Liver (tissue), 9 donors: ENCODE results near the gene EID2B. TPM values are rescaled to one million over a fixed set of nuclear protein-coding genes. Genes with fewer than 3 reads are reported as not detected.

Experiments used
- DNase-seq: peaks from one replicate; pipeline ENCODE4 v3.0.0-alpha.2; 2017; ENCODE audit warnings: low spot score
- H3K27ac ChIP-seq, 2 donors: one replicate each; pipeline ENCODE4 v1.7.0; 2013; ENCODE audit warnings: inconsistent platforms in 2 of 2, low read length in 2 of 2, control low read depth in 1 of 2, low read depth in 1 of 2, mild to moderate bottlenecking in 1 of 2
- H3K27me3 ChIP-seq, 4 donors: one replicate each; pipeline versions ENCODE4 v1.6.1 to v1.7.0; 2013; ENCODE audit warnings: low read length in 3 of 4, inconsistent platforms in 1 of 4, mild to moderate bottlenecking in 1 of 4, moderate library complexity in 1 of 4; ENCODE audit not compliant: control insufficient read depth in 4 of 4, insufficient read depth in 4 of 4
- H3K36me3 ChIP-seq, 4 donors: one replicate each; pipeline versions ENCODE4 v1.6.1 to v1.7.0; 2013; ENCODE audit warnings: low read length in 3 of 4, mild to moderate bottlenecking in 3 of 4, low read depth in 1 of 4, moderate library complexity in 1 of 4; ENCODE audit not compliant: control insufficient read depth in 4 of 4, insufficient read depth in 3 of 4
- H3K4me1 ChIP-seq, 4 donors: one replicate each; pipeline versions ENCODE4 v1.6.1 to v1.7.0; 2013; ENCODE audit warnings: low read length in 3 of 4, mild to moderate bottlenecking in 3 of 4, moderate library complexity in 1 of 4; ENCODE audit not compliant: control insufficient read depth in 4 of 4, insufficient read depth in 4 of 4
- H3K4me3 ChIP-seq, 3 donors: one replicate each; pipeline versions ENCODE4 v1.6.1 to v1.7.0; 2013; ENCODE audit warnings: low read length in 3 of 3, control low read depth in 1 of 3, low read depth in 1 of 3, mild to moderate bottlenecking in 1 of 3
- H3K9ac ChIP-seq, 2 donors: one replicate each; pipeline ENCODE4 v1.7.0; 2013; ENCODE audit warnings: low read length in 2 of 2, mild to moderate bottlenecking in 2 of 2, moderate library complexity in 2 of 2, control low read depth in 1 of 2, low read depth in 1 of 2
- H3K9me3 ChIP-seq, 4 donors: one replicate each; pipeline versions ENCODE4 v1.6.1 to v1.7.0; 2013; ENCODE audit warnings: low read length in 3 of 4; ENCODE audit not compliant: control insufficient read depth in 4 of 4
- ATF3 ChIP-seq: IDR thresholded peaks from 2 replicates; pipeline ENCODE4 v1.6.1; 2016; ENCODE audit warnings: antibody characterized with exemption
- CTCF ChIP-seq: fragments of 150-350 bp; IDR thresholded peaks from 2 replicates; pipeline ENCODE4 v1.5.1; 2017; ENCODE audit warnings: improper control_type of control experiment, low read depth, low read length; ENCODE audit not compliant: missing input control
- FOXA1 ChIP-seq: IDR thresholded peaks from 2 replicates; pipeline ENCODE4 v1.6.1; 2016; ENCODE audit warnings: antibody characterized with exemption
- FOXA2 ChIP-seq: IDR thresholded peaks from 2 replicates; pipeline ENCODE4 v1.6.1; 2016; ENCODE audit warnings: antibody characterized with exemption
- GABPA ChIP-seq, 2 donors: IDR thresholded peaks in 1 of 2; conservative IDR thresholded peaks in 1 of 2; 2 replicates each; pipeline ENCODE4 v1.6.1; 2016; ENCODE audit warnings: antibody characterized with exemption in 2 of 2, mild to moderate bottlenecking in 1 of 2, moderate library complexity in 1 of 2
- HNF4A ChIP-seq, 2 donors: conservative IDR thresholded peaks; 2 replicates each; pipeline ENCODE4 v1.6.1; 2016; ENCODE audit warnings: antibody characterized with exemption in 2 of 2, mild to moderate bottlenecking in 2 of 2
- HNF4G ChIP-seq: IDR thresholded peaks from 2 replicates; pipeline ENCODE4 v1.6.1; 2016; ENCODE audit warnings: antibody characterized with exemption
- JUND ChIP-seq, 2 donors: IDR thresholded peaks; 2 replicates each; pipeline ENCODE4 v1.6.1; 2016; ENCODE audit warnings: antibody characterized with exemption in 2 of 2
- MAX ChIP-seq: IDR thresholded peaks from 2 replicates; pipeline ENCODE4 v1.6.1; 2016; ENCODE audit warnings: antibody characterized with exemption
- NR2F2 ChIP-seq: IDR thresholded peaks from 2 replicates; pipeline ENCODE4 v1.6.1; 2016; ENCODE audit warnings: antibody characterized with exemption
- RAD21 ChIP-seq, 2 donors: IDR thresholded peaks; 2 replicates each; pipeline ENCODE4 v1.6.1; 2016; ENCODE audit warnings: antibody characterized with exemption in 2 of 2, mild to moderate bottlenecking in 2 of 2
- REST ChIP-seq: IDR thresholded peaks from 2 replicates; pipeline ENCODE4 v1.6.1; 2016; ENCODE audit warnings: antibody characterized with exemption, mild to moderate bottlenecking
- YY1 ChIP-seq: IDR thresholded peaks from 2 replicates; pipeline ENCODE4 v1.6.1; 2016; ENCODE audit warnings: antibody characterized with exemption, mild to moderate bottlenecking
- WGBS: extraction: QIAGEN DNeasy Blood & Tissue Kit; methylation state at CpG from one replicate; pipeline ENCODE4 v1.1.7; 2013; 5-methylcytosine and 5-hydroxymethylcytosine counted together
- polyA plus RNA-seq, 2 donors: library from polyadenylated mRNA; stranded (reverse) in 1 of 2; unstranded in 1 of 2; fragments of 200-250 nt in 1 of 2; fragments of >200 nt in 1 of 2; fragmentation: Nextera tagmentation in 1 of 2; extraction: Ambion mirVana in 1 of 2; gene quantifications; one replicate each; pipeline versions ENCODE4 v1.2.1 to v1.2.3, GENCODE V29; 2013 to 2015
- total RNA-seq, 2 donors: library from RNA; depleted of rRNA; stranded (reverse); fragments of >200 nt; gene quantifications; one replicate each; pipeline ENCODE4 v1.2.3, GENCODE V29; 2014
- donor health status: healthy.
- donor health status: healthy.
- donor health status: healthy.
- donor health status: healthy.
- donor health status: healthy.

Gene EID2B
- total and polyA plus RNA-seq, 4 donors: 0.38 to 1.4 (median 1.1) TPM

GRCh38 chr19:39499932-39500331 is 32.7 kb downstream of the EID2B start:
- H3K4me3 ChIP-seq: no peak overlapping the region
- WGBS: 78% methylated on average over 8 of the region's 8 CpGs
- H3K27ac ChIP-seq: no peak overlapping the region
- peaks cover 2 to 16% (median 9%) of the 10 kb centered on the region in 4 donors for H3K4me1 ChIP-seq
- H3K27me3 ChIP-seq: peaks cover 2 to 8% (median 7%) of the 10 kb centered on the region in 4 donors
- no peaks in the 10 kb centered on the region for H3K36me3 ChIP-seq
- no peak overlapping the region for H3K9ac ChIP-seq
- TF ChIP-seq FOXA1 (no peak), HNF4G (no peak), MAX (no peak), JUND (IDR thresholded peaks at IDR 0.05) (no peak), FOXA2 (no peak), HNF4A (conservative IDR thresholded peaks at IDR 0.05) (no peak), YY1 (no peak), CTCF (no peak), GABPA (IDR thresholded peaks at IDR 0.05 in 1 of 2, conservative IDR thresholded peaks at IDR 0.05 in 1 of 2) (no peak), ATF3 (no peak)
- DNase-seq: no peak
- H3K9me3 ChIP-seq: no peaks in the 10 kb centered on the region

GRCh38 chr19:39498798-39499642 is 33.6 kb downstream of the EID2B start, which contains the start of gene DLL3:
Gene DLL3 (plus strand): TSS chr19:39498947. CDS start chr19:39498975, 28 bp downstream.
- no peak within 1 kb of the TSS for H3K27ac ChIP-seq
- DNase-seq: no peak
- no peak for TF ChIP-seq YY1
- TF ChIP-seq NR2F2: no peak
- peaks cover 2 to 8% (median 6%) of the 10 kb centered on the region in 4 donors for H3K27me3 ChIP-seq
- no peaks in the 10 kb centered on the region for H3K9me3 ChIP-seq
- H3K36me3 ChIP-seq: no peaks in the 10 kb centered on the region
- WGBS: 4% methylated on average over 60 of the region's 60 CpGs
- no peak within 1 kb of the TSS for H3K9ac ChIP-seq
- peak within 1 kb of the TSS in 1 of 3 donors; percentile 0 for H3K4me3 ChIP-seq
- peaks cover 2 to 16% (median 9%) of the 10 kb centered on the region in 4 donors for H3K4me1 ChIP-seq

GRCh38 chr19:39497996-39498797 is 34.5 kb downstream of the EID2B start:
- Histone ChIP-seq H3K9ac (no peak overlapping the region), H3K4me1 (peaks cover 2 to 15% (median 9%) of the 10 kb centered on the region in 4 donors), H3K4me3 (peak overlapping the region in 1 of 3 donors; percentile 0), H3K27me3 (peaks cover under 1 to 8% (median 4%) of the 10 kb centered on the region in 4 donors), H3K9me3 (no peaks in the 10 kb centered on the region), H3K27ac (no peak overlapping the region), H3K36me3 (no peaks in the 10 kb centered on the region)
- TF ChIP-seq MAX (no peak), RAD21 (IDR thresholded peaks at IDR 0.05) (peak in 1 of 2 donors; percentile 13), REST (no peak)
- no peak for DNase-seq
- 3% methylated on average over 40 of the region's 40 CpGs for WGBS
